PC-9 (cell line): ENCODE data around the gene STUM. TPM values are rescaled to one million over a fixed set of nuclear protein-coding genes. Genes with fewer than 3 reads are reported as not detected.
A peak's percentile ranks its signal among the peaks of the same experiment; 100 is the strongest.

Experiments used
- BruUV-seq: library from RNA; stranded (reverse); fragments of 400-500 nt; replicated peaks from 2 replicates; lab custom pipeline; 2021; lab: Mats Ljungman, UMichigan
- CTCF ChIA-PET: fragments of 300-600 bp; sonication (Branson Sonifier 250); formaldehyde crosslinking; loops from one replicate; lab custom pipeline; 2022; ENCODE audit warnings: antibody characterized with exemption; lab: Charles Lee
- POLR2A ChIA-PET: fragments of 300-600 bp; sonication (Branson Sonifier 250); formaldehyde crosslinking; loops from one replicate; lab custom pipeline; 2022; ENCODE audit warnings: antibody characterized with exemption; ENCODE audit not compliant: unreplicated experiment; lab: Charles Lee
- DNase-seq, 2 experiments: peaks; one replicate each; pipeline versions ENCODE4 v3.0.0 to v3.0.0-alpha.2; 2015 to 2022; ENCODE audit warnings: mixed read lengths in 1 of 2
- H2AFZ ChIP-seq: fragments of 200-600 bp; sonication (generic); 2 replicates; pipeline ENCODE4 v1.8.1; 2017; ENCODE audit warnings: antibody characterized with exemption
- H3F3A ChIP-seq: fragments of 200-600 bp; sonication (generic); 2 replicates; pipeline ENCODE4 v1.8.1; 2017; ENCODE audit warnings: antibody characterized with exemption, mild to moderate bottlenecking, low read depth; ENCODE audit not compliant: insufficient read depth
- H3K27ac ChIP-seq: fragments of 200-600 bp; sonication (generic); 2 replicates; pipeline ENCODE4 v1.6.1; 2016; ENCODE audit warnings: mixed run types
- H3K27me3 ChIP-seq: fragments of 200-600 bp; sonication (generic); 2 replicates; pipeline ENCODE4 v1.6.1; 2016; ENCODE audit warnings: low read depth, mixed run types; ENCODE audit not compliant: insufficient read depth
- H3K36me3 ChIP-seq: fragments of 200-600 bp; sonication (generic); 2 replicates; pipeline ENCODE4 v1.6.1; 2016; ENCODE audit warnings: low read depth, mixed run types
- H3K4me1 ChIP-seq: fragments of 200-600 bp; sonication (generic); replicated peaks from 2 replicates; pipeline ENCODE4 v1.6.1; 2016; ENCODE audit warnings: mixed run types; ENCODE audit not compliant: insufficient read depth
- H3K4me2 ChIP-seq: fragments of 200-600 bp; sonication (generic); 2 replicates; pipeline ENCODE4 v1.6.1; 2017; ENCODE audit warnings: mixed run types
- H3K4me3 ChIP-seq: fragments of 200-600 bp; sonication (generic); 2 replicates; pipeline ENCODE4 v1.6.1; 2016; ENCODE audit warnings: mixed run types
- H3K79me2 ChIP-seq: fragments of 200-600 bp; sonication (generic); 2 replicates; pipeline ENCODE4 v1.6.1; 2017; ENCODE audit warnings: low read depth, mixed run types
- H3K9me2 ChIP-seq: fragments of 200-600 bp; sonication (generic); 2 replicates; pipeline ENCODE4 v1.8.1; 2017; ENCODE audit warnings: mild to moderate bottlenecking; ENCODE audit not compliant: insufficient read depth
- H3K9me3 ChIP-seq: fragments of 200-600 bp; sonication (generic); 2 replicates; pipeline ENCODE4 v1.8.1; 2016; ENCODE audit warnings: low read depth; ENCODE audit not compliant: insufficient read depth
- H4K20me1 ChIP-seq: fragments of 200-600 bp; sonication (generic); 2 replicates; pipeline ENCODE4 v1.8.1; 2017; ENCODE audit not compliant: insufficient read depth
- CTCF ChIP-seq: fragments of 200-600 bp; sonication (generic); conservative IDR thresholded peaks from 2 replicates; pipeline ENCODE4 v1.6.1; 2017; ENCODE audit warnings: mixed run types, antibody characterized with exemption, mild to moderate bottlenecking, moderate library complexity
- EZH2 ChIP-seq: fragments of 200-600 bp; sonication (generic); IDR thresholded peaks from 2 replicates; pipeline ENCODE4 v1.8.0; 2017; ENCODE audit warnings: antibody characterized with exemption, low read depth
- intact Hi-C: fragments of 100-400 bp; cut with micrococcal nuclease; formaldehyde crosslinking; loops from one replicate; pipeline ENCODE4 v1.10.0; 2022; ENCODE audit not compliant: unreplicated experiment
- total RNA-seq: library from RNA; stranded (reverse); gene quantifications from 2 replicates; pipeline ENCODE4 v1.2.3, GENCODE V29; 2021

Gene STUM
- total RNA-seq, 1 experiment from 2014 or later: not detected

GRCh38 chr1:226568077-226568831 lies 19.7 kb downstream of the STUM start:
- H3K9me3 ChIP-seq: no peaks in the 10 kb centered on the region
- no peak overlapping the region for H2AFZ ChIP-seq
- no peaks in the 10 kb centered on the region for H3K36me3 ChIP-seq
- ChIA-PET POLR2A (no interaction called here), CTCF (no interaction called here)
- DNase-seq: no peak
- TF ChIP-seq EZH2 (no peak), CTCF (peak; percentile 34; the same call in 1 of the 2 replicates)
- no peak overlapping the region for H3K4me2 ChIP-seq
- intact Hi-C loops: no loop called here
- no peaks in the 10 kb centered on the region for H3K79me2 ChIP-seq
- peaks cover 63% of the 10 kb centered on the region for H3K27me3 ChIP-seq
- H3K4me3 ChIP-seq: no peak overlapping the region
- no TSS peak for BruUV-seq
- no peak overlapping the region for H3K27ac ChIP-seq
- no peaks in the 10 kb centered on the region for H4K20me1 ChIP-seq
- H3K9me2 ChIP-seq: no peaks in the 10 kb centered on the region
- no peaks in the 10 kb centered on the region for H3K4me1 ChIP-seq
- H3F3A ChIP-seq: no peaks in the 10 kb centered on the region

- no peak overlapping the region for H2AFZ ChIP-seq
- H3K27ac ChIP-seq: no peak overlapping the region
- intact Hi-C loops: no loop called here
- CTCF ChIA-PET: no interaction called here
- POLR2A ChIA-PET: no interaction called here
- BruUV-seq: no TSS peak
- H3K4me3 ChIP-seq: no peak overlapping the region
- no peaks in the 10 kb centered on the region for H3K9me3 ChIP-seq
- no peaks in the 10 kb centered on the region for H3K79me2 ChIP-seq
- peaks cover 58% of the 10 kb centered on the region for H3K27me3 ChIP-seq
- no peaks in the 10 kb centered on the region for H3F3A ChIP-seq
- TF ChIP-seq EZH2 (no peak), CTCF (no peak)
- no peaks in the 10 kb centered on the region for H3K36me3 ChIP-seq
- no peaks in the 10 kb centered on the region for H3K9me2 ChIP-seq
- DNase-seq: no peak
- no peaks in the 10 kb centered on the region for H3K4me1 ChIP-seq
- no peak overlapping the region for H3K4me2 ChIP-seq
- H4K20me1 ChIP-seq: no peaks in the 10 kb centered on the region
These were observed 20.6 kb downstream of the STUM start for GRCh38 chr1:226568975-226569741.

DNA sequence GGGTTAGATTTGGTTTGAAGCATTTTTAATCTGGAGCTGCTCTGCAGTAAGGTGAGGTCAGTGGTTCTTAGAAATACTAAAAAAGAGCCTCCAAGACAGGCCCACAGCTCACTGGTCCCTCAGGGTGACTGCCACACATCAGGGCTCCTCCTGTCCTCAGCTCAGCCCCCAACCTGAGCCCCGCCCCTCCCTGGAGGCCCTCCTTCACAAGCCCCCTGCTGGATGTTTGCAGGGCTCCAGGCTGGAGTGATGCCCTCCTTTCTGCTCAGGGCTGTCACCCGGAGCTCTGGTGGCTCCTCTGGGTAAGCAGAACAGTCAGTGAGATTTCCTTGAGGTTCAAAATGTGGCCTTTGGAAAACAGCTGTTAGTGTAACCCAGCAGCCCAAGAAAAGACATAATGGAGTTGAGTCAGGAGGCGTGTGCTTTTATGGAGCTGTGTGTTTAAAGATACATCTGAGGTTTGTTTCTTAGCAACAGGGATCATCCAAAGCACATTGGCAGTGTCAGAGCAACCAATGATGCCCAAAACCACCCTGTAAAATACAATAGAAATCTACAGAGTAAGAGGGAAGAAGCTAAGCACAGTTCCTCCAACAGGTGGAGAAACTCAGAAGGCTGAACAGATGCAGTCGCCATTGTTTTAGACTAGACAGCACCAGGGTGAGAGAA lies 21.4 kb downstream of the STUM start:
- no TSS peak for BruUV-seq
- CTCF ChIA-PET: no interaction called here
- DNase-seq: no peak
- Histone ChIP-seq H3F3A (no peaks in the 10 kb centered on the region), H3K4me2 (no peak overlapping the region), H4K20me1 (no peaks in the 10 kb centered on the region), H3K4me1 (no peaks in the 10 kb centered on the region), H2AFZ (no peak overlapping the region), H3K79me2 (no peaks in the 10 kb centered on the region), H3K9me2 (no peaks in the 10 kb centered on the region), H3K4me3 (no peak overlapping the region), H3K27me3 (peaks cover 49% of the 10 kb centered on the region), H3K36me3 (no peaks in the 10 kb centered on the region), H3K27ac (no peak overlapping the region), H3K9me3 (no peaks in the 10 kb centered on the region)
- POLR2A ChIA-PET: no interaction called here
- intact Hi-C loops: no loop called here
- TF ChIP-seq EZH2: no peak
- TF ChIP-seq CTCF: no peak
